GM19463 (cell line): ENCODE results near the gene FAM156B.
"Not testable (repeated sequence)": the region's sequence is repeated elsewhere in the genome, so short reads cannot be mapped to it uniquely, and the experiment has no call there.

Experiments
- ATAC-seq: cut with Tn5 transposase; IDR thresholded peaks from one replicate; pipeline ENCODE4 v1.9.1; 2021; ENCODE audit warnings: mild to moderate bottlenecking, moderate library complexity; ENCODE audit not compliant: unreplicated experiment

FAM156B gene

DNA sequence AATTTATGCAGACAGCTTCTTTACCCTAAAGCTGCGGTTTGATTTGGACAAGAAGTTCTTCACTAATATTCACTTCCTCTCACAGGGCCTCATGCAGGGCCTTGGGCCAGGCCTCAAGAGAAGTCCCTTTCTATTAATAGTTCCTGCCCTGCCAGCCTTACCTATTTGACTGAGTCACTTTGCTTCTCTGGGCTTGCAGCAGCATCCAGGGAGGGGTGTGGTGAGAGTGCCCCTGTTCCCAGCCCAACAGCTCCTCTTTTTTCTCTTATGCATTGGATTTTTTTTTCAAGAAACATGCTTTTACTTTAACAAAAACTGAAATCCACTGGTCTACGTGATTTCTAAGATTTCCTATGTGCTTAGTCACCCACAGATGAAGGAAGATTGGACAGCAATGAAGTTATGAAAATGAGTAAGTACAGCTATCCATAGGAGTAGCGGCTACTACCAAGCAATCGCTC is 26.7 kb downstream of the FAM156B start:
- peak; percentile 45 for ATAC-seq

DNA sequence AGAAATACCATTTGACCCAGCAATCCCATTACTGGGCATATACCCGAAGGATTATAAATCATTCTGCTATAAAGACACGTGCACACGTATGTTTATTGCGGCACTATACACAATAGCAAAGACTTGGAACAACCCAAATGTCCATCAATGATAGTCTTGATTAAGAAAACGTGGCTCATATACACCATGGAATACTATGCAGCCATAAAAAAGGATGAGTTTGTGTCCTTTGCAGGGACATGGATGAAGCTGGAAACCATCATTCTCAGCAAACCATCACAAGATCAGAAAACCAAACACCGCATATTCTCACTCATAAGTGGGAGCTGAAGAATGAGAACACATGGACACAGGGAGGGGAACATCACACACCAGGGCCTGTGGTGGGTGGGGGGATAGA is 33.1 kb downstream of the FAM156B start:
- ATAC-seq, result not testable (repeated sequence)

DNA sequence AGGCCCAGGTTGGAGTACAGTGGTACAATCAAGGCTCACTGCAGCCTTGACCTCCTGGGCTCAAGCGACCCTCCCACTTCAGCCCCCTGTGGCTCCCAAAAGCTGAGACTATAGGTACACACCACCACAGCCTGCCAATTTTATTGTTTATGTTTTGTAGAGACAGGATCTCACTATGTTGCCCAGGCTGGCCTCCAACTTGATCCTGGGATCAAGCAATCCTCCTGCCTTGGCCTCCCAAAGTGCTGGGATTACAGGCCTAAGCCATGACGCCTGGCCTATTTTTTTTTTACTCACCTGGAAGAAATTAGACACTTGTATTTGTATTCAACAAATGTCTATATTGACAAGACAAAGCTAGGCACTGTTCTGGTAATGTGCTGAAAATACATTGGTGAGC is 36.1 kb downstream of the FAM156B start:
- ATAC-seq, result no peak

DNA sequence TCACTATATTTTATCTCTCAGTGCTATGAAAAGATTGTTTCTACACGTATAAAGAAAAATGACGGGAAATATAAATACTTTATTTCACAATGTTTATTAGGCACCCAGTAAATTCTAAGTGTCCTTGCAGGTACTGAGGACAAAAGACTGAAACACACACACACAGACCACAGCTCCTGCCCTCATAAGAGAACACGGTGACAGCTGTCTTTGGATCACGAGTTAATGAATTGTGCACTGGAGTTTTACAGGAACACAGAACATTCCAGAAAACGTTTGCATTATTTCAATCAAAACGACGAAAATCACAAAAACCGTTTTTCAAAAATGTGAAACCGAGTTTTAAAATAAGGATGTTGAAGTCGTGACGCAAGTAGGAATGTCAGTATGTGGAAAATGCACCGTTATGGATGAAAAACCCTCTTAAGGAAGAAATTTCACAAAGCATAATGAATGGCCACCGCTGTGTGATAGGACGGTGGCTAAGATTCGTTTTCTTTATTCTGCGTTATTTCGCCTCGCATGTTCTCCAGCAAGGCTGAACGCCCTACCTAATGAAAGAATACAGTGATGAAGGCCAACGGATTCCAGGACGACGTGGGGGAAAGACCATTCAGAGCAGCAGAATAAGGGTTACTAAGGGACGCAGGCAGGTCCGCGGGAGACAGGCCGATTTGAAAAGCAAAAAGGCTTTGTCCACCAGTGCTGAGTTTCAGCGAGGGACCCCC is 37.0 kb downstream of the FAM156B start:
- peak; percentile 22 for ATAC-seq

DNA sequence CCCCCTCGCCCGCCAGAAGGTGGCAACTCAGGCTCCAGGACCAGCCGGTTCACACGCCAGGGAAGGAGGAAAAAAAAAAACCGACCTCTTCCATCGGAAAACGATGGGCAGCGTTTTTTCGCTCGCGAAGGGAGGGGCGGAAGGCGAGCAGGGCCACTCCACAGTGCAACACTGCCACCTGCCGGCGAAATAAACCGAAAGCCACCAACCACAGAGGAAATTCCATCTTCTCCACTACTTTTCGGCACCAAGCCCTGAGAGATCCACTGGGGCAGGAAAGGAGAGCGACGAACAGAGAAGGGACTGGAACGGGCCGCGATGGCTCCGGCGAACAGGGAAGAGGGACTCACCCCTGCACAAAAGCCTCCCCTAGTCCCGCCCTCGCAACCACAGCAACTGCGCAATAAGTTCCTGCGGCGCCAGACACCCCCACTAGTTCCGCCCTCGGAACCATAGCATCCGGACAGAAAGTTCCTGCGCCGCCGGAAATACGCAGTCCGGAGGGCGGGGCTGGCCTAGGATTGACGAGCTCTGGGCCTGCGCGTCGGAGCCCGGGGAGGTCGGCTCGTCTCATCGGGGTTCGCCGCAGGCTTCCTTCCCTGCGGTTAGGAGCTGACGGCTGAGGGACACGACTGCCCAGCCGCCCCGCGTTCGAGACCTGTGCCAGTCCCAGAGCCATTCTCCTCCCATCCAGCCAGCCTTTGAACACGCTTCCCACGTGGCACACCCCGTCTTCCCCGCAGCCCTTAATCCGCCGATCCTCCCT is 37.8 kb downstream of the FAM156B start:
- ATAC-seq, result peak; percentile 92

DNA sequence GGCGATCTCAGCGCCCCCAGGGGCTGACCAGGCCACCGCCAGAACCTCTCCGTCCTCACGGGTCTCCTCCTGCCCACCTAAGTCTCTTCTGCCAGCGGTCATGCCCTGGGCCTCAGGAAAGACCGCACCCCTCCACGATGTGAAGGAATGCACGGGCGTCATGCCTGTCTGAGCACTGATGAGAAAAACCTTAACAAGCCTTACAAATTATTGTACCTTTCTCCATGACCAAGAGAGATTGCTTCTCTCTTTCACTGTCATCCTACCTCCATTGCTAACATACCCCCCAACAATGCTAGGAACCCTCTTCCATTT is 38.3 kb downstream of the FAM156B start:
- ATAC-seq, result not testable (repeated sequence)

DNA sequence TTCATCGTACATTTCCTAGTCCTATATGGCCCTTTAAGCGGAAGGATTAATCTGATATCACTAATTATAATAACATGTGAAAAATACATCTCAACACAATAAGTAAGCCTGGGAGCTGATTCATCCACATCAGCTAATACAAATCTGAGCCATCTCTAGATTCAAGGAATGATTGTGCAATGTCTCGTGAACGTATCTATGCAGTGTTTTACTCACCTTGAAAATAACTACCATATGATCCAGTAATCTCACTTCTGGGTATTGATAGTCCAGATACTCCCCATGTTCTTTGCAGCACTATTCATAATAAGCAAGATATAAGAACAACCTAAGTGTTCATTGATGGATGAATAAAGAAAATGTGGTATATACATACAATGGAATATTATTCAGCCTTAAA is 43.6 kb downstream of the FAM156B start:
- not testable (repeated sequence) for ATAC-seq

DNA sequence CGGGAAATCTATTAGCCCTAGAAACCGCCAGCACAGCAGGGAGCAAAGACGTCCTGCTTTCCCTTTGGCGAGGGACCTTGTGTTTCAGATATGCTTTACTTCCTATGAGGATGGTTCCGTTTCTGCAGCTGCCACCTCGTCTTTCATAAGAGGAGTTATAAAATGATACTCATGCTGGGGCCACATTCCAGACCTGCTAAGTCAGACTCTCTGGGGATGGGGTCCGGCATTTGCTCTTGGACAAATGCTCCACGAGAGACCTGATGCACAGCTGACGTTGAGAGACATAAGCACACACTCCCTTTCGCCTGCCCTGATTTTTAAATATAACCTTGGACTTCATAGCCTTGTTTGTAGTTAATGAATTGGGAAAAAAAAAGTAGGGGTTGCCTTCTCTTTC is 44.6 kb downstream of the FAM156B start:
- not testable (repeated sequence) for ATAC-seq

DNA sequence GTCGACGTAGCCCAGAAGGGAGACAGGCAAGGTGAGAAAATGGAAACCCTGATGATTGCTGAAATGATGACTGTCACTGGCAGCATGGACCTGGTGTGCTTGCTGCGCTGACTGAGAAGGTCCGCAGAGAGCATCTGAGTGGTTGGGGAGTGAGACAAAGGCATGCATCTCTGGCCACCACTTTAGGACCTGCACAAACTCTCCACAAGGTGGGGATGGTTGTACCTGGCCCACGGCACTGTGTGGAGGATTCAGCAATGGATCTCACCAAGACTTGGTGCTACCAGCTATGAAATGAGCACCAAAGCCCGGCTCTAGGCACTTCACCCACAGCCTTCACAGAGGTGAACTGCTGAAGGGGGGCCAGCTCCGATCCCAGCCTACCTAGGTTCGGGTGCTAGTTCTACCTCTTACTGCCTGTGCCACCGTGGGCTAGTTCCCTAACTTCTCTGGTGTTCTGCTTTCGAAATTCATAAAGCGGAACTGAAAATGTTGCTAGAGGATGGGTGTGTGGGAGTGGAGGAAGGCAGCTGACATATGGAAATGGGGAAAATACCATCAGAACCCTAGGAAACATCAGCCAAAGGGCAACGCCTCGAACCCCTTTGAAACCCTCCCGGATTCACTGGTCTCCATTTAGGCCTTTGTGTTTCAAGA is 48.8 kb downstream of the FAM156B start:
- ATAC-seq, result not testable (repeated sequence)

DNA sequence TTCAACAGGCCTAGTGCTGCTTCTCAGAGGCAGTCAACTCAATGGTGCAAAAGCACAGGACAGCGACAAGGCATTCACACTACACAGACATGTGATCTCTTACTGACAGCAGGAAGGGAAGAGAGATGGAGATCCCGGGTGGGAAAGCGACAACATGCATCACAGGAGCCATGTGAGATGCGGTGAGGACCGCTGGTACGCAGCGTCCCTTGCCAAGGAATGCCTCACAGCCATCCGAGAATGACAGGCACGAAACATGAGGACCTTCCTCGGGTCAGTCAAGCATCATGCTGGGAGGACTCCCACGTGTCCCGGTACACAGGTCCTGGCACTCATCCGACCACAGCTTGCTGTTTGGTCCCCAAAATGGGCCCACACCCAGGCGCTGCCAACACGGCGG is 50.4 kb downstream of the FAM156B start:
- ATAC-seq, result not testable (repeated sequence)

DNA sequence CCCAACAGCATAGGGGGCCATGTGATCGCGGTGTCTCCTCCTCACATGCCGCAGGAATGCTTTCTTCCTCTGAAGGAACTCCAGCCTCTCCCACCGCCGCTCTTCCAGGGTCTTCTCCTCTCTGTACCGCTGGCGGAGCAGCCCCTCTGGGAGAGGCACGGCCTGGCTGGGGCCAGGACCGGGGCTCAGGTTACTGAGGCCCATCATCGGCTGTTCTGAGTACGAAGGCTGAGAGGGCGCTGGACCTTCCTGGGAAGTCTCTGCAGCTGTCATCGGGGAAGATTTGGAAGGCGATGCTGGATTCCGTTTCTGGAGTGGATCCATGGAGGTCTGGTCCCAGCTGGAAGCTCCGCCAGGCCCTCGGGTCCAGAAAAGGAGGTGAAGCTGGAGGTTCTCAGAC is 51.1 kb downstream of the FAM156B start:
- ATAC-seq, result not testable (repeated sequence)

DNA sequence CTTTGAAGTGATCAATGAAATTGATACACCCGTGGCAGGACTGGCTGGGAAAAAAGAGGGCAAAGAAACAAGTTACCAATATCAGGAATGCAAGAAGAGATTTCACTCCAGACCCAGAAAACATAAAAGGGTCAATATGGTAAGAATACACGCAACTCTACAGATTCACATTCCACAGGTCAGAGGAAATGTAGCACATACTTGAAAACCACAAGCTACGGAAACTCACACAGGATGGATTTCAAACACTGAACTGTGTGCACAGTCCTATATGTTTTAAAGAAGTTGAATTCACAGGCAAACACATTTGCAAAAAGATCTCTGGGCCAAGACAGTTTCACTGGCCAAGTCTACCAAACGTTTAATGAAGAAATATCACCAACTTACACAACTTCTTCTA is 52.2 kb downstream of the FAM156B start:
- ATAC-seq, result not testable (repeated sequence)

DNA sequence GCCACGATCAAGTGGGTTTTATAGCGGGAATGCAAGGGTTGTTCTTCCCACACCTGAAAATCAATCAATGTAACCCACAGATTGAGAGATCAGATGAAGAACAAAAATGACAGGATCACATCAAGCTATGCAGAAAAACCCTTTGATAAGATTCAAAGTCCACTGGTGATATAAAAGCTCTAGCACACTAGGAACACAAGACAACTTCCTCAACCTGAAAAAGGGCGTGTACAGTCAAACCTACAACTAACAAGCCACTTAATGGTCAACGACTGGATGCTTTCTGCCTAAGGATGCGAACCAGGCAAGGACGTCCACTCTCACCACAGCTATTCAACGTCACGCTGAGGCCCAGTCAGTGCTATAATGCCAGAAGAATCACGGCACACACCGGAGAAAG is 52.8 kb downstream of the FAM156B start:
- not testable (repeated sequence) for ATAC-seq
